Spleen (tissue), 11 donors: ENCODE results near the gene NFYC. TPM values are rescaled to one million over a fixed set of nuclear protein-coding genes. Genes with fewer than 3 reads are reported as not detected.

Source experiments
- DNase-seq: peaks from one replicate; pipeline ENCODE4 v3.0.0-alpha.2; 2020
- H3K27ac ChIP-seq, 8 donors: fragments of 200-600 bp; sonication (generic) in 7 of 8; 1 replicate in 4 of 8; 2 replicates in 4 of 8; pipeline versions ENCODE4 v1.5.0 to v1.8.0; 2016 to 2021; ENCODE audit warnings: inconsistent platforms in 4 of 8, mild to moderate bottlenecking in 4 of 8, moderate library complexity in 1 of 8
- H3K27me3 ChIP-seq, 7 donors: fragments of 200-600 bp; sonication (generic) in 6 of 7; replicated peaks in 1 of 7; 1 replicate in 4 of 7; 2 replicates in 3 of 7; pipeline versions ENCODE4 v1.5.0 to v1.8.0; 2016 to 2021; ENCODE audit warnings: inconsistent platforms in 3 of 7, mild to moderate bottlenecking in 1 of 7
- H3K36me3 ChIP-seq, 6 donors: fragments of 200-600 bp; sonication (generic) in 5 of 6; 1 replicate in 4 of 6; 2 replicates in 2 of 6; pipeline versions ENCODE4 v1.5.0 to v1.8.0; 2016 to 2021; ENCODE audit warnings: inconsistent platforms in 2 of 6
- H3K4me1 ChIP-seq, 6 donors: fragments of 200-600 bp; sonication (generic) in 5 of 6; 1 replicate in 3 of 6; 2 replicates in 3 of 6; pipeline versions ENCODE4 v1.5.0 to v1.8.0; 2016 to 2021; ENCODE audit warnings: inconsistent platforms in 3 of 6
- H3K4me3 ChIP-seq, 8 donors: fragments of 200-600 bp; sonication (generic) in 7 of 8; 1 replicate in 4 of 8; 2 replicates in 4 of 8; pipeline versions ENCODE4 v1.5.0 to v1.8.0; 2016 to 2021; ENCODE audit warnings: inconsistent platforms in 4 of 8, mild to moderate bottlenecking in 4 of 8, moderate library complexity in 2 of 8
- H3K9me3 ChIP-seq, 8 donors: fragments of 200-600 bp; sonication (generic) in 7 of 8; 1 replicate in 4 of 8; 2 replicates in 4 of 8; pipeline versions ENCODE4 v1.5.0 to v1.8.0; 2016 to 2021; ENCODE audit warnings: inconsistent platforms in 4 of 8
- POLR2A ChIP-seq, 3 donors: fragments of 450-650 bp; IDR thresholded peaks; one replicate each; pipeline ENCODE4 v1.5.1; 2017; ENCODE audit warnings: antibody characterized with exemption in 3 of 3, mild to moderate bottlenecking in 1 of 3
- POLR2AphosphoS5 ChIP-seq, 3 donors: sonication (generic); formaldehyde crosslinking; IDR thresholded peaks; one replicate each; pipeline ENCODE4 v1.5.1; 2017; ENCODE audit warnings: antibody characterized with exemption in 3 of 3
- WGBS, 5 donors: extraction: QIAGEN DNeasy Blood & Tissue Kit in 3 of 5; methylation state at CpG; one replicate each; pipeline versions ENCODE4 v1.1.5 to v1.1.7; 2013 to 2018; 5-methylcytosine and 5-hydroxymethylcytosine counted together
- intact Hi-C: fragments of 100-400 bp; cut with DNase I; formaldehyde crosslinking; loops from one replicate; pipeline ENCODE4 v1.15.0; 2023; ENCODE audit warnings: low total_unique reads
- polyA plus RNA-seq, 3 donors: library from polyadenylated mRNA; stranded (reverse); fragments of 200-250 nt; gene quantifications; one replicate each; pipeline ENCODE4 v1.2.1, GENCODE V29; 2013
- total RNA-seq, 7 donors: library from RNA; depleted of rRNA in 3 of 7; stranded (reverse); fragments of >200 nt in 3 of 7; fragmentation: NEBNext Ultra II Directional in 4 of 7; extraction: Animal tissue kit (Norgen Biotek cat#: 25700) in 4 of 7; gene quantifications; one replicate each; pipeline versions ENCODE4 v1.1.0 to v1.2.1, GENCODE V29; 2016 to 2021
- TF ChIP-seq, protein P1 (sequence below), 11 experiments: fragments of 200-600 bp in 7 of 11; fragments of 450-650 bp in 4 of 11; sonication (generic) in 4 of 11; IDR thresholded peaks in 8 of 11; conservative IDR thresholded peaks in 3 of 11; 1 replicate in 7 of 11; 2 replicates in 4 of 11; pipeline versions ENCODE4 v1.4.0 to v1.8.0; 2016 to 2021; ENCODE audit warnings: antibody characterized with exemption in 11 of 11, inconsistent platforms in 4 of 11, mild to moderate bottlenecking in 1 of 11
- donor health status: healthy with polysubstance abuse.
- donor health status: DM: no; HTN: no; CAD: no; lungs with moderate emphysema.
- donor health status: DM: no; HTN: no; CAD: no.
- donor health status: Bipolar disorder and iron deficiency.
- donor health status: healthy.
- donor health status: DM: no; HTN: no; CAD: no.
- donor health status: DM: yes; HTN: yes; CAD: no.

The NFYC gene
- total and polyA plus RNA-seq, 10 donors, result 34.6 to 99.0 (median 67.7) TPM

DNA sequence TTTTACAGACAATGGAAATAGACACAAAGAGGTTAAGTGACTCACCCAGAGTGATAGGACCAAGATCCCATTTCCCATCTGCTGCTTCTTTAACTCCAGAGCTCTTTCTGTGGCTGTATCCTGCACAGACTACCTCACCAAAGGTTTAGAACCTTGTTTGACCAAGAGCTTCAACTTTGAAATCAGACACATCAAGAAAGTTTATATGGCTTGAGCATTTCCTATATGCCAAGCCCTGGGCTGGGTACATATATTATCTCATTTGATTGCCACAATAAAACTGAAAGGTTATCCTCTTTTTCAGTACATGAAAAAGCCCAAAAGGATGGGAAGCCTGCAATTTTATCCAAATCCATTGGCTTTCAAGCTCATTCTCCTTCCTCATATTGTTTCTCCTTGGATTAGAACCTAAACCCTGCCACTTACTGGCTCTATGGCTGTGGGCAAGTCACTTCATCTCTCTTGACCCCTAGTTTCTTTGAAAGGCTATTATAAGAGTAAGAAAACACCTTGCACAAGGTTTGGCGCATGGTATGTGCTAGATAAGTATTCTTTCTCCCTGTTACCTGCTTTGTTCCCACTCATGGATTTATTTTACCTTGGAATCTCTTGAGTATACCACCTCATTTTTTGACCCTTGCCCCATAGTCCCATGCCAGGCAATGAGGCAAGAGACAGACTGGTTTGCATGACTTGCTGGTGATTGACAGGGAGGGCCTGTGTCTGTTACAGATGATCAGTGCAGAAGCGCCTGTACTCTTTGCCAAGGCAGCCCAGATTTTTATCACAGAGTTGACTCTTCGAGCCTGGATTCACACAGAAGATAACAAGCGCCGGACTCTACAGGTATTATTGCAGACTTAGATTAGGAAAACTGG lies 57.6 kb downstream of the NFYC start:
- Histone ChIP-seq H3K27ac (no peak overlapping the region), H3K4me1 (peaks cover 0 to 27% (median 0%) of the 10 kb centered on the region in 6 donors), H3K9me3 (no peaks in the 10 kb centered on the region), H3K27me3 (no peaks in the 10 kb centered on the region), H3K36me3 (peaks cover 0 to 97% (median 45%) of the 10 kb centered on the region in 6 donors), H3K4me3 (no peak overlapping the region)
- no peak for DNase-seq
- intact Hi-C loops, result no loop called here
- 92 to 100% (median 96%) methylated on average over 5 of the region's 5 CpGs for WGBS, 5 donors
- TF ChIP-seq, protein P1, sequence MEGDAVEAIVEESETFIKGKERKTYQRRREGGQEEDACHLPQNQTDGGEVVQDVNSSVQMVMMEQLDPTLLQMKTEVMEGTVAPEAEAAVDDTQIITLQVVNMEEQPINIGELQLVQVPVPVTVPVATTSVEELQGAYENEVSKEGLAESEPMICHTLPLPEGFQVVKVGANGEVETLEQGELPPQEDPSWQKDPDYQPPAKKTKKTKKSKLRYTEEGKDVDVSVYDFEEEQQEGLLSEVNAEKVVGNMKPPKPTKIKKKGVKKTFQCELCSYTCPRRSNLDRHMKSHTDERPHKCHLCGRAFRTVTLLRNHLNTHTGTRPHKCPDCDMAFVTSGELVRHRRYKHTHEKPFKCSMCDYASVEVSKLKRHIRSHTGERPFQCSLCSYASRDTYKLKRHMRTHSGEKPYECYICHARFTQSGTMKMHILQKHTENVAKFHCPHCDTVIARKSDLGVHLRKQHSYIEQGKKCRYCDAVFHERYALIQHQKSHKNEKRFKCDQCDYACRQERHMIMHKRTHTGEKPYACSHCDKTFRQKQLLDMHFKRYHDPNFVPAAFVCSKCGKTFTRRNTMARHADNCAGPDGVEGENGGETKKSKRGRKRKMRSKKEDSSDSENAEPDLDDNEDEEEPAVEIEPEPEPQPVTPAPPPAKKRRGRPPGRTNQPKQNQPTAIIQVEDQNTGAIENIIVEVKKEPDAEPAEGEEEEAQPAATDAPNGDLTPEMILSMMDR (IDR thresholded peaks at IDR 0.05 in 8 of 11, conservative IDR thresholded peaks at IDR 0.05 in 3 of 11), result no peak
- TF ChIP-seq POLR2A (IDR thresholded peaks at IDR 0.05) (no peak), POLR2AphosphoS5 (IDR thresholded peaks at IDR 0.05) (no peak)

DNA sequence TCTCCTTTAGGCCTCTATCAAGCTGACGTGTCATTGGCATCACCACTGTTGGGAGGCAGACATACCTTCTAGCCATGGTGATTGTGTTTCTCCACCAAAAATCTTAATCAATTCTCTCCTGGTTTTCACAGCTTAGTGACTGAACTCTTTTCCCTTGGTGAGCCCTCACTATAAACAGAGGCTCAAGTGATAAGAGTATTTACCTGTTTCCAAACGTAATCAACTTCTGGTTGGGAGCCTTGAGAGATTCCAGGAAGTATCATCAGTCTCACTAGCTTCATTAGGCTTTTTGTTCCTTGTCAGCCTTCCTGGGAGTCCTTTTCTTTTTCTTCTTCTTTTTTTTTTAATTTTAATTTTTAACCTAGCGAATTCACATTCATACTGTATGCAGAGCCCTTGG lies 58.3 kb downstream of the NFYC start:
- TF ChIP-seq POLR2AphosphoS5 (IDR thresholded peaks at IDR 0.05), result no peak
- TF ChIP-seq, protein P1 (IDR thresholded peaks at IDR 0.05 in 8 of 11, conservative IDR thresholded peaks at IDR 0.05 in 3 of 11), result no peak
- Histone ChIP-seq H3K36me3 (peaks cover 0 to 98% (median 52%) of the 10 kb centered on the region in 6 donors), H3K27me3 (no peaks in the 10 kb centered on the region), H3K4me3 (no peak overlapping the region), H3K4me1 (peaks cover 0 to 22% (median 0%) of the 10 kb centered on the region in 6 donors), H3K9me3 (no peaks in the 10 kb centered on the region), H3K27ac (no peak overlapping the region)
- no peak for DNase-seq
- 83 to 98% (median 95%) methylated on average over 3 of the region's 3 CpGs for WGBS, 5 donors
- intact Hi-C loops, result no loop called here

DNA sequence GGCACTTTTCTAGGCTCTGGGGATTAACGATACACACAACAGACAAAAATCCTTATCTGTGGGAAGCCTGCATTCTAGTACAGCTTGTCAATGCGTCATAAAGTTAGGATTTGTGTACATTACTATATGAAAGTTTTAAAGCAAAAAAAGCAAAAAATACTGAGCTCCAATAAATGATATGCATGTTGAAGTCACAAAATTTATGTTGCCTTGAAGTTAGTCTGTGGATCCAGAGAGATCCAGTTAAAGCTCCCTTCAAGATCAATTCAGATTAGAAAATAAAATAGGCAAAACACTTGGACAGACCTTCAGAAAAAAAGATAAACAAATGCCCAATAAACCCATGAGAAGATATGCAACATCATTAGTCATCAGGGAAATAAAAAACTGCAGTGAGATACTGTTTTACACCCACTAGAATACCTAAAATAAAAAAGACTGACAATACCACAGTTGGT lies 59.0 kb downstream of the NFYC start:
- Histone ChIP-seq H3K4me3 (no peak overlapping the region), H3K27ac (no peak overlapping the region), H3K4me1 (peaks cover 0 to 20% (median 0%) of the 10 kb centered on the region in 6 donors), H3K36me3 (peaks cover 0 to 98% (median 58%) of the 10 kb centered on the region in 6 donors), H3K9me3 (no peaks in the 10 kb centered on the region), H3K27me3 (no peaks in the 10 kb centered on the region)
- DNase-seq, result no peak
- 93 to 99% (median 98%) methylated on average over 2 of the region's 2 CpGs for WGBS, 5 donors
- TF ChIP-seq POLR2AphosphoS5 (IDR thresholded peaks at IDR 0.05), result no peak
- TF ChIP-seq, protein P1 (IDR thresholded peaks at IDR 0.05 in 8 of 11, conservative IDR thresholded peaks at IDR 0.05 in 3 of 11), result no peak
- TF ChIP-seq POLR2A (IDR thresholded peaks at IDR 0.05), result no peak
- intact Hi-C loops, result no loop called here

DNA sequence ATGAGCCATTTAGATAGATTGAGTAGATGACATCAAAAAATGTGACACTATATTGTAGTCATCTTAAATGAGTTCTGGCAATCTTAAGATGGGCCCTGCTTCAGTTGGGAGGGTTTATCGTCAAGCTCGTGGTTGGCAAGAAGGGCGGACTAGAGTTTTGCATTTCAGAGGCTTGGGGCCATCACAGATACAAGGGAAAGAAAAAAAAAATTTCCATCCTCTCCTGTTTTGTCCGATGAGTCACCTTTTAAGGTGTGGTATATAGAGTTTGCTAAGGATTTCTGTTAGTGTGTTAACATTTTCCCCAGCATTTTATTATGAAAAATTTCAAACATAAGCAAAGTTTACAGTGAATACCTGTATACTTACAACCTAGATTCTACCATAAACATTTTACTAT lies 60.3 kb downstream of the NFYC start:
- Histone ChIP-seq H3K4me3 (no peak overlapping the region), H3K4me1 (peaks cover 0 to 7% (median 0%) of the 10 kb centered on the region in 6 donors), H3K27ac (no peak overlapping the region), H3K36me3 (peaks cover 0 to 100% (median 65%) of the 10 kb centered on the region in 6 donors), H3K27me3 (no peaks in the 10 kb centered on the region), H3K9me3 (no peaks in the 10 kb centered on the region)
- TF ChIP-seq, protein P1 (IDR thresholded peaks at IDR 0.05 in 8 of 11, conservative IDR thresholded peaks at IDR 0.05 in 3 of 11), result no peak
- TF ChIP-seq POLR2AphosphoS5 (IDR thresholded peaks at IDR 0.05) (no peak), POLR2A (IDR thresholded peaks at IDR 0.05) (no peak)
- no peak for DNase-seq
- intact Hi-C loops, result no loop called here
- WGBS, 5 donors, result 66 to 90% (median 82%) methylated on average over 4 of the region's 4 CpGs
